Neuronal stem cell (in vitro differentiated cells): Measurements from ENCODE around the gene HDAC9.

Source experiments
- DNase-seq: peaks from one replicate; pipeline ENCODE4 v3.0.0-alpha.2; 2013; ENCODE audit warnings: low spot score
- H2AFZ ChIP-seq: one replicate; pipeline ENCODE4 v1.6.1; 2013; ENCODE audit warnings: mild to moderate bottlenecking, low read length, inconsistent platforms
- H2AK5ac ChIP-seq: 2 replicates; pipeline ENCODE4 v1.6.1; 2013; ENCODE audit warnings: low read depth, mild to moderate bottlenecking, inconsistent platforms, low read length, moderate library complexity, mixed read lengths
- H2BK120ac ChIP-seq: 2 replicates; pipeline ENCODE4 v1.6.1; 2013; ENCODE audit warnings: low read depth, mild to moderate bottlenecking, inconsistent platforms, low read length, moderate library complexity, mixed read lengths
- H2BK12ac ChIP-seq: one replicate; pipeline ENCODE4 v1.6.1; 2013; ENCODE audit warnings: low read length, inconsistent platforms
- H2BK15ac ChIP-seq: 2 replicates; pipeline ENCODE4 v1.6.1; 2013; ENCODE audit warnings: mild to moderate bottlenecking, low read length, inconsistent platforms, mixed read lengths
- H2BK5ac ChIP-seq: one replicate; pipeline ENCODE4 v1.6.1; 2013; ENCODE audit warnings: inconsistent platforms, mild to moderate bottlenecking, low read length, moderate library complexity
- H3K14ac ChIP-seq: one replicate; pipeline ENCODE4 v1.6.1; 2013; ENCODE audit warnings: low read length, inconsistent platforms
- H3K18ac ChIP-seq: 2 replicates; pipeline ENCODE4 v1.6.1; 2013; ENCODE audit warnings: low read length, inconsistent platforms
- H3K23ac ChIP-seq: 2 replicates; pipeline ENCODE4 v1.6.1; 2013; ENCODE audit warnings: low read depth, mild to moderate bottlenecking, mixed read lengths, low read length, inconsistent platforms; ENCODE audit not compliant: poor library complexity
- H3K27ac ChIP-seq: replicated peaks from 3 replicates; pipeline ENCODE4 v1.5.1; 2013; ENCODE audit warnings: low read length, inconsistent platforms
- H3K27me3 ChIP-seq, 3 experiments: 2 replicates each; pipeline ENCODE4 v1.6.1; 2013; ENCODE audit warnings: low read length in 3 of 3, mild to moderate bottlenecking in 2 of 3, inconsistent platforms in 1 of 3, low read depth in 1 of 3, mixed read lengths in 1 of 3, moderate library complexity in 1 of 3; ENCODE audit not compliant: control insufficient read depth in 3 of 3, insufficient read depth in 3 of 3
- H3K36me3 ChIP-seq, 2 donors: replicated peaks in 1 of 2; 2 replicates each; pipeline ENCODE4 v1.6.1; 2013; ENCODE audit warnings: low read length in 2 of 2; ENCODE audit not compliant: control insufficient read depth in 2 of 2, insufficient read depth in 2 of 2
- H3K4ac ChIP-seq: 2 replicates; pipeline ENCODE4 v1.6.1; 2013; ENCODE audit warnings: inconsistent platforms, mild to moderate bottlenecking, low read length, moderate library complexity
- H3K4me1 ChIP-seq, 2 donors: 1 replicate in 1 of 2; 2 replicates in 1 of 2; pipeline ENCODE4 v1.6.1; 2013; ENCODE audit warnings: low read length in 2 of 2, low read depth in 1 of 2; ENCODE audit not compliant: control insufficient read depth in 2 of 2, insufficient read depth in 1 of 2
- H3K4me2 ChIP-seq: one replicate; pipeline ENCODE4 v1.6.1; 2013; ENCODE audit warnings: mild to moderate bottlenecking, low read length, inconsistent platforms; ENCODE audit not compliant: insufficient read depth, poor library complexity, severe bottlenecking
- H3K4me3 ChIP-seq, 2 donors: 2 replicates each; pipeline ENCODE4 v1.5.1; 2013; ENCODE audit warnings: low read length in 2 of 2, mild to moderate bottlenecking in 2 of 2, inconsistent platforms in 1 of 2, moderate library complexity in 1 of 2
- H3K79me1 ChIP-seq: one replicate; pipeline ENCODE4 v1.6.1; 2013; ENCODE audit warnings: low read depth, mild to moderate bottlenecking, inconsistent platforms, low read length, moderate library complexity
- H3K9ac ChIP-seq: one replicate; pipeline ENCODE4 v1.6.1; 2013; ENCODE audit warnings: mild to moderate bottlenecking, low read depth, low read length, inconsistent platforms; ENCODE audit not compliant: poor library complexity
- H3K9me3 ChIP-seq, 2 donors: replicated peaks in 1 of 2; 2 replicates each; pipeline versions ENCODE3 to v1.6.1; 2013; ENCODE audit warnings: low read length in 2 of 2, mild to moderate bottlenecking in 2 of 2, inconsistent platforms in 1 of 2, low read depth in 1 of 2, mixed read lengths in 1 of 2, moderate library complexity in 1 of 2; ENCODE audit not compliant: control insufficient read depth in 2 of 2, insufficient read depth in 1 of 2
- H4K8ac ChIP-seq: one replicate; pipeline ENCODE4 v1.6.1; 2013; ENCODE audit warnings: low read depth, mild to moderate bottlenecking, inconsistent platforms, low read length, moderate library complexity
- H4K91ac ChIP-seq: one replicate; pipeline ENCODE4 v1.6.1; 2013; ENCODE audit warnings: low read length, low read depth, mild to moderate bottlenecking, inconsistent platforms; ENCODE audit not compliant: poor library complexity
- WGBS, 2 donors: extraction: QIAGEN DNeasy Blood & Tissue Kit; methylation state at CpG; one replicate each; pipeline ENCODE4 v1.1.7; 2013; ENCODE audit warnings: missing lambda C conversion rate in 2 of 2, mixed read lengths in 1 of 2; ENCODE audit not compliant: insufficient read length in 2 of 2, insufficient replicate concordance in 1 of 2; ENCODE audit errors: extremely low coverage in 2 of 2; 5-methylcytosine and 5-hydroxymethylcytosine counted together

HDAC9 gene

GRCh38 chr7:18693406-18693805, 197.9 kb downstream of the HDAC9 start:
- H4K91ac ChIP-seq, result no peak overlapping the region

GRCh38 chr7:18693816-18694215, 198.3 kb downstream of the HDAC9 start:
- Histone ChIP-seq H3K9me3 (no peaks in the 10 kb centered on the region), H3K27me3 (no peaks in the 10 kb centered on the region), H3K4me3 (no peak overlapping the region), H3K36me3 (no peaks in the 10 kb centered on the region), H2AK5ac (no peak overlapping the region), H4K91ac (no peak overlapping the region), H3K14ac (no peak overlapping the region), H3K4me2 (no peak overlapping the region), H3K18ac (no peak overlapping the region), H3K79me1 (peaks cover under 1% of the 10 kb centered on the region), H3K4ac (no peak overlapping the region), H2BK12ac (no peak overlapping the region), H3K23ac (no peak overlapping the region), H2AFZ (no peak overlapping the region), H2BK120ac (no peak overlapping the region), H3K9ac (no peak overlapping the region), H2BK5ac (no peak overlapping the region), H3K27ac (no peak overlapping the region), H4K8ac (no peak overlapping the region), H3K4me1 (peaks cover 3% of the 10 kb centered on the region in 2 donors), H2BK15ac (no peak overlapping the region)
- no CpG with 5 or more reads among the region's 2 CpGs for WGBS, 2 donors
- no peak for DNase-seq

More at GRCh38 chr7:18693406-18693805, 197.9 kb downstream of the HDAC9 start:
- Histone ChIP-seq H3K4ac (no peak overlapping the region), H3K79me1 (no peaks in the 10 kb centered on the region), H3K4me2 (no peak overlapping the region), H2AK5ac (no peak overlapping the region), H3K27ac (no peak overlapping the region), H3K4me1 (peaks cover 3% of the 10 kb centered on the region in 2 donors), H3K27me3 (no peaks in the 10 kb centered on the region), H4K8ac (no peak overlapping the region), H3K18ac (no peak overlapping the region), H2BK120ac (no peak overlapping the region), H3K36me3 (no peaks in the 10 kb centered on the region), H3K23ac (no peak overlapping the region), H2BK15ac (no peak overlapping the region), H3K9me3 (no peaks in the 10 kb centered on the region), H2AFZ (no peak overlapping the region), H2BK5ac (no peak overlapping the region), H3K4me3 (no peak overlapping the region), H3K9ac (no peak overlapping the region), H2BK12ac (no peak overlapping the region), H3K14ac (no peak overlapping the region)
- no CpG with 5 or more reads among the region's 4 CpGs for WGBS, 2 donors
- no peak for DNase-seq

- H3K27me3 ChIP-seq, result no peaks in the 10 kb centered on the region
- H3K4ac ChIP-seq, result no peak overlapping the region
- no peak for DNase-seq
- no peak overlapping the region for H2BK120ac ChIP-seq
- no peaks in the 10 kb centered on the region for H3K36me3 ChIP-seq
- H3K9me3 ChIP-seq, result no peaks in the 10 kb centered on the region
- no peak overlapping the region for H3K9ac ChIP-seq
- H2BK5ac ChIP-seq, result no peak overlapping the region
- H3K27ac ChIP-seq, result no peak overlapping the region
- no CpG with 5 or more reads among the region's 3 CpGs for WGBS, 2 donors
- H2BK12ac ChIP-seq, result no peak overlapping the region
- H3K14ac ChIP-seq, result no peak overlapping the region
- no peak overlapping the region for H3K4me3 ChIP-seq
- H2AFZ ChIP-seq, result no peak overlapping the region
- H3K79me1 ChIP-seq, result peaks cover 2% of the 10 kb centered on the region
- no peak overlapping the region for H4K8ac ChIP-seq
- no peak overlapping the region for H4K91ac ChIP-seq
- H3K23ac ChIP-seq, result no peak overlapping the region
- H3K4me1 ChIP-seq, result peaks cover under 1 to 3% of the 10 kb centered on the region in 2 donors
- no peak overlapping the region for H2AK5ac ChIP-seq
- H3K18ac ChIP-seq, result no peak overlapping the region
- H2BK15ac ChIP-seq, result no peak overlapping the region
- H3K4me2 ChIP-seq, result no peak overlapping the region
Measured at GRCh38 chr7:18694484-18694883, 198.9 kb downstream of the HDAC9 start.

GRCh38 chr7:18694911-18695310, 199.4 kb downstream of the HDAC9 start:
- no peak overlapping the region for H2BK12ac ChIP-seq
- H4K91ac ChIP-seq, result no peak overlapping the region
- H3K36me3 ChIP-seq, result no peaks in the 10 kb centered on the region
- H2AK5ac ChIP-seq, result no peak overlapping the region
- H3K4me1 ChIP-seq, result peaks cover 0 to 3% of the 10 kb centered on the region in 2 donors
- H3K9me3 ChIP-seq, result no peaks in the 10 kb centered on the region
- H2BK15ac ChIP-seq, result no peak overlapping the region
- no peak overlapping the region for H3K4me3 ChIP-seq
- no peak overlapping the region for H3K18ac ChIP-seq
- no peak for DNase-seq
- H2AFZ ChIP-seq, result no peak overlapping the region
- H4K8ac ChIP-seq, result no peak overlapping the region
- no peak overlapping the region for H3K14ac ChIP-seq
- H3K79me1 ChIP-seq, result peaks cover 2% of the 10 kb centered on the region
- no peak overlapping the region for H2BK5ac ChIP-seq
- H3K9ac ChIP-seq, result no peak overlapping the region
- no peak overlapping the region for H3K4ac ChIP-seq
- no peak overlapping the region for H3K27ac ChIP-seq
- no peak overlapping the region for H2BK120ac ChIP-seq
- no peaks in the 10 kb centered on the region for H3K27me3 ChIP-seq
- no peak overlapping the region for H3K4me2 ChIP-seq
- H3K23ac ChIP-seq, result no peak overlapping the region
- WGBS, 2 donors, result no CpG with 5 or more reads among the region's 1 CpG
